Measurements from ENCODE around the gene FAM181A.

- TF ChIP-seq, protein P1, sequence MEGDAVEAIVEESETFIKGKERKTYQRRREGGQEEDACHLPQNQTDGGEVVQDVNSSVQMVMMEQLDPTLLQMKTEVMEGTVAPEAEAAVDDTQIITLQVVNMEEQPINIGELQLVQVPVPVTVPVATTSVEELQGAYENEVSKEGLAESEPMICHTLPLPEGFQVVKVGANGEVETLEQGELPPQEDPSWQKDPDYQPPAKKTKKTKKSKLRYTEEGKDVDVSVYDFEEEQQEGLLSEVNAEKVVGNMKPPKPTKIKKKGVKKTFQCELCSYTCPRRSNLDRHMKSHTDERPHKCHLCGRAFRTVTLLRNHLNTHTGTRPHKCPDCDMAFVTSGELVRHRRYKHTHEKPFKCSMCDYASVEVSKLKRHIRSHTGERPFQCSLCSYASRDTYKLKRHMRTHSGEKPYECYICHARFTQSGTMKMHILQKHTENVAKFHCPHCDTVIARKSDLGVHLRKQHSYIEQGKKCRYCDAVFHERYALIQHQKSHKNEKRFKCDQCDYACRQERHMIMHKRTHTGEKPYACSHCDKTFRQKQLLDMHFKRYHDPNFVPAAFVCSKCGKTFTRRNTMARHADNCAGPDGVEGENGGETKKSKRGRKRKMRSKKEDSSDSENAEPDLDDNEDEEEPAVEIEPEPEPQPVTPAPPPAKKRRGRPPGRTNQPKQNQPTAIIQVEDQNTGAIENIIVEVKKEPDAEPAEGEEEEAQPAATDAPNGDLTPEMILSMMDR (IDR thresholded peaks at IDR 0.05), result no peak
- no peak for TF ChIP-seq POLR2A (IDR thresholded peaks at IDR 0.05)
Observed at GRCh38 chr14:93950948-93951634, 23.9 kb downstream of the FAM181A start.

All from Peyer's patch (tissue), 4 donors.